HG02623 (cell line): ENCODE measurements around the gene TWF2.

Source experiments
- ATAC-seq: cut with Tn5 transposase; IDR thresholded peaks from one replicate; pipeline ENCODE4 v1.9.1; 2021; ENCODE audit warnings: moderate library complexity; ENCODE audit not compliant: unreplicated experiment

The TWF2 gene

GRCh38 chr3:52223449-52224408 lies 15.2 kb downstream of the TWF2 start:
- no peak for ATAC-seq

DNA sequence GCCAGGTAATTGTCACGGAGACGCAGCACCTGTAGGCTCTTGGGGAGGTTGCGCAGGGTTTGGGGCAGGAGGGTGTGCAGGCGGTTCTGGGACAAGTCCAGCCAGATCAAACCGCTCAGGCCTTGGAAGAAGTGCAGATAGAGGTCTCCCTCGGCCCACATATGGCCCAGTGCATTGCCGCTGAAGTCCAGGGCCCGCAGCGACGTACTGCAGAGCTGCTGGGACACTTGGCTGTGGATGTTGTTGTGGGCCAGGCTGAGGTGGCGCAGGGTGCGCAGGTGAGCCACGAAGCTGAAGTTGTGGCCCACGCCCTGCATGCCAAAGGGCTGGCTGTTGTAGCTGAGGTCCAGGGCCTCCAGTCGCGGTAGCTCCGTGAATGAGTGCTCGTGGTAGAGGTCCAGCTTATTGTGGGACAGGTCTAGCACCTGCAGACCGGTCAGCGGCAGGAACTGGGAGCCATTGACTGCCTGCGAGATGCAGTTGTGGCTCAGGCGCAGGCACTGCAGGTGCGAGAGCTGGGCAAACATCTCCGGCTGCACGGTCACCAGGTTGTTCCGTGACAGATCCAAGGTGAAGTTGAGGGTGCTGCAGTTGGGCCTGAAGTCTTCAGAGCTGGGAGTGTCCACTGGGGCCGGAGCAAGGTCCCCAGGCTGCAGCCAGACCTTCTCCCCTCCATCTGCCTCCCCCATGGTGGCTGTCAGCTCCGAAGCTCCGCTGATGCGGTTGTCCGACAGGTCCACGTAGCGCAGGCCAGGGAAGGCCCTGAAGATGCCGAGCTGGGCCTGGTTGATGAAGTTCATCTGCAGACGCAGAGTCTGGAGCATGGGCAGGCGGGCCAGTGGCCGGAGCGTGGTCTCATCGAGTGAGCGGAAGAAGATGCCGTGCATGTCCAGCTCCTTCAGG lies 16.4 kb downstream of the TWF2 start:
- ATAC-seq = no peak

DNA sequence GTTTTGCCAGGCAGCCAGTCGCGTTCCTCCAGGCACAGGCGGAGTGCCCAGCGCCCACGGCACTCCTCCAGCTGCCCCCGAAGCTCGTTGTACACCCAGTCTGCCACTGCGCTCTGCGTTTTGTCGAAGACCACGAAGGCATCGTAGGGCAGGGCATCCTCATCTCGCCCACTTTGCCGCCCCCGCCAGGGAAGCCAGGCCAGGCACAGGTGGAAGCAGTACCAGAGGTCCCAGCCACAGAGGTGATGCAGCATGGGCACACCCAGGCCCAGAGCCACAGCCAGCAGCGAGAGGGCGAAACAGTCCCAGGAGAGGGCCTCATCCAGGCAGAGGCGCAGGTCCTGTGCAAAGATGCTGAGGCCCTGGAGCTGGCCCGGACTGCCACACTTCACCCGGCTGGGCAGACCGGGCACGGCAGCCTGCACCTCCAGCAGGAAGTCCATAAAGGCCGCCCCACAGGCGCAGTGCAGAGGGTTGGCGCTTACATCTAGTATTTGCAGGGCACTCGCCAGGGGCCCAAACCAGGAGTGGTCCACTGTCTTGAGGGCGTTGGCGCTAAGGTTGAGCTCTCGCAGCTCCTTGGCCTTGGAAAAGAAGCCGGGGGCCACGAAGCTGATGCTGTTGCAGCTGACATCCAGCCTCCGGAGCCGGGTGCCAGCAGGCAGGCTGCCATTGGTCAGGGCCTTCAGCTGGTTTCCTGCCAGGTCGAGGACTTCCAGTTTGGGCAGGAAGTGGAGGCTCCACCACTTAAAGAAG lies 17.2 kb downstream of the TWF2 start:
- no peak for ATAC-seq

GRCh38 chr3:52221141-52221562 lies 17.8 kb downstream of the TWF2 start:
- ATAC-seq = no peak

GRCh38 chr3:52220380-52221026 lies 18.5 kb downstream of the TWF2 start:
- no peak for ATAC-seq

DNA sequence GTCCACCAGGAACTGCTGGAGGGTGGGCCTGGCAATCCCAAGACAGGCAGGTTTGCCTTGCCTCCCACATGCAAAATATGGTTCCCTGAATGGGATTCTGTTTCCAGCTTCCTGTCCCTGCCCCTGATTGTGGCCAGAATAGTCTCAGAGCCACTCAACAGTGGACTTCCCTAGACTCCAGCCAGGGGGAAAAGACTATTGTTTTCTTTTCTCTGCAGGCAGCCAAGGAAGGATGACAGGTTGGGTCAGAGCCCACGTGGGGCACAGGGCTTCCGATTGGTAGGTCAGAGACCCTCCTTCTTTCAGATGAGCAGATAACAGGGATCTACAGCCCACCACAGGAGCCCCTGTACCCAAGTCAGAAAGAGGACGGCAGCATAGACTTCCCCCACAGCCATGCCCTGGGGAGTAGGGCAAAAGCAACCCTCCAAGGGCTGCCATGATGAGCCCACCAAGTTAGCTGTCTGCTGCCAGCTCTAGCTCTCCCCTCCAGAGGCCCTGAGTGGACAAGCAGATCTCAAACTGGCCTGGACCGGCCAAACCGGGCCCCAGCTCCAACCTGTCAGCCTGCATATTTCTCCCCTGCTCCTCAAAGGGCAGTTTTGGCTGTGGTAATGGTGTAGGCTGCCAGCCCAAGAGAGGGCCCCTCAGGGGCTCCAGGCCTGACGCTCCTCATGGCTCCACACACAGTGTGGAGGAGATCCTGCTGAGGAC lies 19.9 kb downstream of the TWF2 start:
- no peak for ATAC-seq

DNA sequence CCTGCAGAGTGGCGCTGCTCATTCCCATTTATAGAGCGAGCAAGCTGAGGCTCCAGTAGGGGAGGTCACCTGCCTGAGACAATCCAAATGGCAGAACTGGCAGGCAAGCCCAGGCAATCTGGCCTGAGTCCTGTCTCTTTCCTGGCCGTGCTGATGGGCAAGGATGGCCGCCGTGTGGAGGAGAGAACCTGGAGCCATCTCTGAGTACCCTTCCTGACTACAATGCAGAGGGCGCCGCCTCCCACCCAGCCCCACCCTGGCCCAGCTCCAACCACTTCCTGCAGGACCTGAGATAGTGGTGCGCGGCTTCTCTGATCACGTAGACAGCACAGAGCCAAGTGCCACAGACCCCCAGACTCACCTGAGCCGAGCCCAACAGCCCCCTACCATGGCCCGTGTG lies 20.5 kb downstream of the TWF2 start:
- no peak for ATAC-seq

DNA sequence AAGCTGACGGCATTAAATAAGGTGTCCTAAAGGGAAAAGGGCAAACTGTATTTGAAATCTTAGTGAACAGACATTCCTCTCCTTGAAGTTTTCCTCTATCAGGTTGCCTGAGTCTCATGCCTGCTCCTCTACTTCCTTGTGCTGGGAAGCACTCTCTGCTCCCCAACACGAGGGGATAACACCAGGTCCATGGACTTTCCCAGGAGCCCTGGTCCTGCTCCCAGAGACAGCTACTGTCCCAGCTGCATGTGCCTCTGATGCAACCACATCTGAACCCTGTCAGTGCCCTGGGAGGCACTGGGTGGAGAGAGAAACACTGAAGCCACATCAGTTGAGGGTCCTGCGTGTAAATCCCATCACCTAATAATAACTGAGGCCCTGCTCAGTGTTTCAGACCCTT lies 20.9 kb downstream of the TWF2 start:
- no peak for ATAC-seq

- ATAC-seq = no peak
Observed at GRCh38 chr3:52217409-52217805, 21.6 kb downstream of the TWF2 start.

GRCh38 chr3:52216585-52217408 lies 22.2 kb downstream of the TWF2 start:
- ATAC-seq = no peak

DNA sequence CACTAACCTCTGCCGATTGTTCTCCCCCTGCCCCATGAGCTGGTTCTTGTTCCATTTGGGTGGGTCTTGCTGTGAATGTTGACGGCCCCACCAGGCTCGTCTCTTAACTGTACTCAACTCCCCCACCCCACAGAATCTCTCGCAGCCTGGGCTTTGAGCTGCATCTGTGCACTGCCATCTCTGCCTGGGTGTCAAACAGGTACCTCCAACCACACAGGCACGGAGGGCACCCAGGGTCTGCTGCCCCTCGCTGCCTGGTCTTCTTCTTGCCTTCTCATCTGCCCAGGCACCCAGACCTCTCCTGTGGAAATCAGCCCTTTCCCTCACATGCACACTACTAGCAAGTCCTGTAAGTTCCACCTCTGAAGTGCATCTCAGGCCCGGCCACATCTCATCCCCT lies 23.6 kb downstream of the TWF2 start:
- ATAC-seq = no peak

DNA sequence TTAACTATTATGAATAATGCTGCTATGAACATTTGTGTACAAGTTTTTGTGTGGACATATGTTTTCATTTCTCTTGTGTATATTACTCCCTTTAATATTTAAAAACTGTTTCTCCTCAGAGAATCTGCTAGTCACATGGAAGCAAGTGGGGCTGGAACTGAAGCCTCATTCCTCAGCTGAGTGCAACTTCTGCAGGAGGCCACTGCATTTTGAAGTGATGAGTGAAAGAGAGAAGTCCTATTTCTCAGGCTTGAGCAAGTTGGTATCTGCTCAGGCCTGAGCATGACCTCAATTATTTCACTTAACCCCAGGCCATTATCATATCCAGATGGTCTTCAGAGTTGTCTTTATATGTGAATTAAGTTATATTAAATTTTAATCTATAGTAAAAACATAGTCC lies 25.1 kb downstream of the TWF2 start:
- no peak for ATAC-seq

DNA sequence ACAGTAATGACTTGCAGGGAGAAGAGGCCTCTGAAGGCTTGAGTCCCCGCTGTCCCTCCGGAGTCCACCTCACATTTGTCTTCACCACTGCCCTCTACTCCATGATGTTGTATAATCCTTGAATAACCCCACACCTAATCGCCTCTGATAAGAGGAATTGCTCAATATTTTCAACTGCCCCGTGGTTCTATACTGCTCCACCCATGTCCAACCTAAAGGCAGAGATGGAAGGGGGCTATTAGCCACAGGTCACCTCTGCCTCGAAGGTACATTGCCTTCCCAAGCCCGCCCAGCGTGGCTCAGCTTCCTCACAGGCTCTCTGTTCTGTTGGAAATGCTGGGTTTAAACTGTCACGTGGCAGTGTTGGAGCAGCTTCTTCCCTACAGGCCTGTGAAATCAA lies 26.0 kb downstream of the TWF2 start:
- no peak for ATAC-seq

DNA sequence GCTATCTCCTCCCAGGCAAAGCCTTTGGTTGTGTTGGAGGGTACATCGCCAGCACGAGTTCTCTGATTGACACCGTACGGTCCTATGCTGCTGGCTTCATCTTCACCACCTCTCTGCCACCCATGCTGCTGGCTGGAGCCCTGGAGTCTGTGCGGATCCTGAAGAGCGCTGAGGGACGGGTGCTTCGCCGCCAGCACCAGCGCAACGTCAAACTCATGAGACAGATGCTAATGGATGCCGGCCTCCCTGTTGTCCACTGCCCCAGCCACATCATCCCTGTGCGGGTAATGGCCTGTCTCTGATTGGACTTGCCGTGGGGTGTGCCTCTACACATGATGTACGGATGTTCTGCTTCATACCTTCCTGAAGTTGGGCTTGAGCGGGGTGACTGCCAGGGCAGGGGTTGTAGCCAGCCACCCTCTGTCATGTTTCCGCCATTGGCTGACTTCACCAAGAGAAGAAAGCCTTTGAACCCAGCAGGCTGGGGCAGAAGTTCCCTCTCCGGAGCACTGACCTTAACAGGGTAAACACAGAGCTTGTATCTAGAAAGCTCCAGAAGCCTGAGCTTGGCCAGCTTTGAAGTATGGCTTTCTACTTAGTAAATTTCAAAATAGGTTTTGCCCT lies 27.6 kb downstream of the TWF2 start:
- ATAC-seq = no peak

DNA sequence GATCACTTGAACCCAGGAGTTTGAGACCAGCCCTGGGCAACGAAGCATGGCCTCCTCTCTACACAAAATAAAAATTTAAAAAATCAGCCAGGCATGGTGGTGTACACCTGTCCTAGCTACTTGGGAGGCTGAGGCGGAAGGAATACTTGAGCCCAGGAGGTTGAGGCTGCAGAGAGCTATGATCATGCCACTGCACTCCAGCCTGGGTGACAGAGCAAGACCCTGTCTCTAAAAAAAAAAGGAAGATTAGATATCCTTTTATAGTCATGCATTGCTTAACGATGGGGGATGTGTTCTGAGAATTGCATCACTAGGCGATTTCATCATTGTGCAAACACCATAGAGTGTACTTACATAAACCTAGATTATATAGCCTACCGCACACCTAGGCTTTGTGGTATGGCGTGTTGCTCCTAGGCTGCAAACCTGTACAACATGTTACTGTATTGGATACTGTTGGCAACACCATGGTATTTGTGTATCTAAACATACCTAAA lies 28.4 kb downstream of the TWF2 start:
- ATAC-seq = no peak

DNA sequence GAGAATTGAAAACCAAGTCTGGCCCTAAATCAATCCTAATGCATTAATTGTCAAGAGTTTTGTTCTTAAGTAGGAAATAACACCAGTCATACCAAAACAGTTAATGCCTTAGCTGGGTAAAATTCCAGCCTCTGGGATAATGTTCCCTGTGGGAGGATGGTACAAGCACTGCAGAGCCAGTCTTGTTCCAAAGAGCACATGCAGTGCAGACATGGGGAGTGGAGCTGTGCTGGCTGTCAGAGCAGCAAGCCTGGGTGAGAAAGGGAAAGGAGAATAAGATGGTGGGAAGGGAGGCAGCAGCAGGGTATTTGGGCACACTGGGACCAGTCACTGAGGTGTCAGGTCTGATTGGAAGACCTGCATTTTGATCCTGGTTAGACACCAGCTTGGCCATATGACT lies 28.9 kb downstream of the TWF2 start:
- no peak for ATAC-seq

- ATAC-seq = no peak
Observed at GRCh38 chr3:52208556-52208955, 30.4 kb downstream of the TWF2 start.

DNA sequence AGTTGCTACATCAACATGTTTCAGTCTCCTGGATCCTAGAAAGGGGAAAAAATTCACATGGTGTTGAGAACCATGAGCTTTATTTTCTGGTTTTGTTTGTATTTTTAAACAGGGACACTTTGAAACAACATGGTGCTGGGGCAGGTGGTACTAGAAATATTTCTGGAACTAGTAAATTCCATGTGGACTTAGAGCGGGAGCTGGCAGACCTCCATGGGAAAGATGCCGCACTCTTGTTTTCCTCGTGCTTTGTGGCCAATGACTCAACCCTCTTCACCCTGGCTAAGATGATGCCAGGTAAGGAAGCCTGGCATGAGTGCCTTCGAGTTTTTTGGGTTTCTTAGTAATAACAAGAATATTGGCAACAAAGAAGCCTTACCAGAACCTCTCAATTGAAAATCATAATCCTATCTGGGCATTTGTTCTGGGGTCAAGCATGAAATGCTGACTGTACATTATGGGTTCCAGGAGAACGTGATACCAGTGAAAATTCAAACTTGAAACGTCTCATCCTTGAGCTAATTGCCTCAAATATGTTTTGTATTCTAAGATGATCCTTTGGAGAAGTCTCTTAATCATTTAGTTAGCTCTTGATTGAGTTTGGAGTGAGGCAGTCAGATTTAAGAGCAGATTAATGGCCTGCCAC lies 33.1 kb downstream of the TWF2 start:
- ATAC-seq = no peak
